Upper lobe of left lung (tissue), 6 donors: ENCODE data around the gene CDC27. TPM values are rescaled to one million over a fixed set of nuclear protein-coding genes. Genes with fewer than 3 reads are reported as not detected.

Experiments used
- ATAC-seq, 2 donors: fragments of 200-7000 bp; cut with Tn5 transposase; one replicate each; pipeline ENCODE4 v1.9.1; 2022; ENCODE audit warnings: mild to moderate bottlenecking in 2 of 2, moderate library complexity in 2 of 2; ENCODE audit not compliant: low FRiP score in 2 of 2
- DNase-seq, 2 donors: peaks; one replicate each; pipeline ENCODE4 v3.0.0-alpha.2; 2019 to 2020
- H3K27ac ChIP-seq, 4 donors: fragments of 200-600 bp; sonication (generic); one replicate each; pipeline ENCODE4 v1.5.1; 2016 to 2019
- H3K27me3 ChIP-seq, 4 donors: fragments of 200-600 bp; sonication (generic); one replicate each; pipeline ENCODE4 v1.5.1; 2017 to 2019
- H3K36me3 ChIP-seq, 4 donors: fragments of 200-600 bp; sonication (generic); one replicate each; pipeline ENCODE4 v1.5.1; 2016 to 2019
- H3K4me1 ChIP-seq, 4 donors: fragments of 200-600 bp; sonication (generic); one replicate each; pipeline ENCODE4 v1.5.1; 2018 to 2019
- H3K4me3 ChIP-seq, 4 donors: fragments of 200-600 bp; sonication (generic); one replicate each; pipeline ENCODE4 v1.5.1; 2017 to 2019; ENCODE audit warnings: mild to moderate bottlenecking in 2 of 4, moderate library complexity in 1 of 4
- H3K9me3 ChIP-seq, 4 donors: fragments of 200-600 bp; sonication (generic); one replicate each; pipeline ENCODE4 v1.5.1; 2018 to 2019
- EP300 ChIP-seq, 4 donors: sonication (generic); formaldehyde crosslinking; IDR thresholded peaks; one replicate each; pipeline ENCODE4 v1.5.1; 2017; ENCODE audit warnings: antibody characterized with exemption in 4 of 4, control low read depth in 2 of 4
- POLR2A ChIP-seq, 4 donors: fragments of 450-650 bp; IDR thresholded peaks; one replicate each; pipeline ENCODE4 v1.5.1; 2016 to 2017; ENCODE audit warnings: antibody characterized with exemption in 4 of 4, mild to moderate bottlenecking in 2 of 4
- POLR2AphosphoS5 ChIP-seq, 2 donors: sonication (generic); formaldehyde crosslinking; IDR thresholded peaks; one replicate each; pipeline ENCODE4 v1.5.1; 2017; ENCODE audit warnings: antibody characterized with exemption in 2 of 2
- WGBS, 2 donors: methylation state at CpG; one replicate each; pipeline ENCODE4 v1.1.5; 2017 to 2018; 5-methylcytosine and 5-hydroxymethylcytosine counted together
- total RNA-seq, 6 donors: library from RNA; depleted of rRNA in 4 of 6; stranded (reverse); fragments of >200 nt in 4 of 6; gene quantifications; one replicate each; pipeline versions ENCODE4 v1.1.0 to v1.2.1, GENCODE V29; 2016 to 2021
- TF ChIP-seq, protein P1 (sequence below), 6 experiments: fragments of 450-650 bp in 4 of 6; fragments of 200-600 bp in 2 of 6; sonication (generic) in 2 of 6; IDR thresholded peaks; one replicate each; pipeline ENCODE4 v1.5.1; 2016 to 2019; ENCODE audit warnings: antibody characterized with exemption in 6 of 6
- donor health status: DM: no; HTN: no; CAD: no; lungs with moderate emphysema.
- donor health status: DM: no; HTN: yes; CAD: no; lungs with severe emphysema.

Gene CDC27
- total RNA-seq, 6 donors from 2014 or later = 40.3 to 74.8 (median 55.1) TPM

GRCh38 chr17:47207143-47208067 lies 18.3 kb upstream of the CDC27 start:
- peak overlapping the region in 2 of 4 donors; percentile 80 to 82 for H3K27ac ChIP-seq
- TF ChIP-seq POLR2A (IDR thresholded peaks at IDR 0.05) = no peak
- TF ChIP-seq, protein P1, sequence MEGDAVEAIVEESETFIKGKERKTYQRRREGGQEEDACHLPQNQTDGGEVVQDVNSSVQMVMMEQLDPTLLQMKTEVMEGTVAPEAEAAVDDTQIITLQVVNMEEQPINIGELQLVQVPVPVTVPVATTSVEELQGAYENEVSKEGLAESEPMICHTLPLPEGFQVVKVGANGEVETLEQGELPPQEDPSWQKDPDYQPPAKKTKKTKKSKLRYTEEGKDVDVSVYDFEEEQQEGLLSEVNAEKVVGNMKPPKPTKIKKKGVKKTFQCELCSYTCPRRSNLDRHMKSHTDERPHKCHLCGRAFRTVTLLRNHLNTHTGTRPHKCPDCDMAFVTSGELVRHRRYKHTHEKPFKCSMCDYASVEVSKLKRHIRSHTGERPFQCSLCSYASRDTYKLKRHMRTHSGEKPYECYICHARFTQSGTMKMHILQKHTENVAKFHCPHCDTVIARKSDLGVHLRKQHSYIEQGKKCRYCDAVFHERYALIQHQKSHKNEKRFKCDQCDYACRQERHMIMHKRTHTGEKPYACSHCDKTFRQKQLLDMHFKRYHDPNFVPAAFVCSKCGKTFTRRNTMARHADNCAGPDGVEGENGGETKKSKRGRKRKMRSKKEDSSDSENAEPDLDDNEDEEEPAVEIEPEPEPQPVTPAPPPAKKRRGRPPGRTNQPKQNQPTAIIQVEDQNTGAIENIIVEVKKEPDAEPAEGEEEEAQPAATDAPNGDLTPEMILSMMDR (IDR thresholded peaks at IDR 0.05) = no peak
- no peak for TF ChIP-seq POLR2AphosphoS5 (IDR thresholded peaks at IDR 0.05)
- no peak overlapping the region for H3K4me3 ChIP-seq
- no peaks in the 10 kb centered on the region for H3K9me3 ChIP-seq
- no peak for DNase-seq
- peaks cover 17 to 33% (median 23%) of the 10 kb centered on the region in 4 donors for H3K4me1 ChIP-seq
- no peaks in the 10 kb centered on the region for H3K27me3 ChIP-seq
- WGBS, 2 donors = 85 to 88% methylated on average over 8 of the region's 8 CpGs
- ATAC-seq = no peak
- no peaks in the 10 kb centered on the region for H3K36me3 ChIP-seq

- TF ChIP-seq POLR2A (IDR thresholded peaks at IDR 0.05) (peak in 1 of 4 donors; percentile 18), POLR2AphosphoS5 (IDR thresholded peaks at IDR 0.05) (peak in 1 of 2 donors; percentile 42), EP300 (IDR thresholded peaks at IDR 0.05) (peak in 1 of 4 donors; percentile 20)
- TF ChIP-seq, protein P1 (IDR thresholded peaks at IDR 0.05) = no peak
- Histone ChIP-seq H3K9me3 (no peaks in the 10 kb centered on the region), H3K27ac (peak overlapping the region; percentile 66 to 82 (median 78)), H3K4me1 (peaks cover 19 to 33% (median 23%) of the 10 kb centered on the region in 4 donors), H3K27me3 (no peaks in the 10 kb centered on the region), H3K36me3 (no peaks in the 10 kb centered on the region), H3K4me3 (peak overlapping the region in 1 of 4 donors; percentile 2)
- WGBS, 2 donors = 50 to 62% methylated on average over 9 of the region's 9 CpGs
- DNase-seq = peak in 1 of 2 donors; percentile 90
- ATAC-seq = peak; percentile 56 to 91
Observed at GRCh38 chr17:47205419-47205963, 16.4 kb upstream of the CDC27 start.

DNA sequence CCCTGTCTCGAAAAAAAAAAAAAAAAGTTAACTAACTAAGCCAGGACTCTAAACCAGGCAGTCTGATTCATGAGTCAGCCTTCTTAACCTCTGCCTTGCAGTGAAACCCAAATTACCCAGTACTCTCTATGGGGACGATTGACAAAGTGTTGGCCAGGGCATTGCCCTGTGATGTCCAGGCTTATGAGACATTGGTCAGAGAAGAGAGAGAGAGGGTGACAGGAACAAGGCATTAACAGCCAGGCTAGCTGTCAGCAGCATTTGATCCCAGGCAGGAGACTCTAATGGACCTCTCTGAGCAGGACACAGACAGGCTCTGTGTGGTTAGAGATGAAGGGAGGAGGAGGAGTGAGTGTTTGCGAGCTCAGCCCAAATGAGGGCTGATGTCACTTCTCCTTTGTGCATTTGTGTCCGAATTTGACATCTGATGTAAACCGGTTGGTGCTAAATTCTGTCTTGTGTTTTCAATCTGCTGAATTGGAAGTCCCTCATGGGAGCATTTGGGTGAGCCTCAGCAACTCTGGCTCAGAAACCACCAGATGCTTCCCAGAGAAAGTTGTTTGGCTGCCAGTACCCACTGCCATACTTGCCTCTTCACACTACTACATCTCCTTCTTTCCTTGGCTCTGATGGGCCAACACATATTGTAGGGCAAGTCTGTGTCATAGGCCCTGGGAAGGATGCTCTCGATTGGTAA lies 15.8 kb upstream of the CDC27 start:
- peak; percentile 41 to 81 for ATAC-seq
- Histone ChIP-seq H3K9me3 (no peaks in the 10 kb centered on the region), H3K27ac (peak overlapping the region; percentile 66 to 82 (median 78)), H3K27me3 (no peaks in the 10 kb centered on the region), H3K4me3 (peak overlapping the region in 1 of 4 donors; percentile 2), H3K36me3 (no peaks in the 10 kb centered on the region), H3K4me1 (peaks cover 17 to 27% (median 22%) of the 10 kb centered on the region in 4 donors)
- no peak for DNase-seq
- TF ChIP-seq EP300 (IDR thresholded peaks at IDR 0.05) (no peak), POLR2AphosphoS5 (IDR thresholded peaks at IDR 0.05) (no peak), POLR2A (IDR thresholded peaks at IDR 0.05) (no peak)
- TF ChIP-seq, protein P1 (IDR thresholded peaks at IDR 0.05) = no peak
- 52 to 53% methylated on average over 6 of the region's 6 CpGs for WGBS, 2 donors

- TF ChIP-seq POLR2A (IDR thresholded peaks at IDR 0.05) = no peak
- TF ChIP-seq POLR2AphosphoS5 (IDR thresholded peaks at IDR 0.05) = no peak
- TF ChIP-seq EP300 (IDR thresholded peaks at IDR 0.05) = no peak
- TF ChIP-seq, protein P1 (IDR thresholded peaks at IDR 0.05) = no peak
- Histone ChIP-seq H3K27ac (peak overlapping the region; percentile 66 to 82 (median 78)), H3K4me3 (no peak overlapping the region), H3K4me1 (peaks cover 17 to 27% (median 22%) of the 10 kb centered on the region in 4 donors), H3K36me3 (no peaks in the 10 kb centered on the region), H3K9me3 (no peaks in the 10 kb centered on the region), H3K27me3 (no peaks in the 10 kb centered on the region)
- DNase-seq (no peak), ATAC-seq (no peak)
- WGBS, 2 donors = 73 to 74% methylated on average over 6 of the region's 6 CpGs
Observed at GRCh38 chr17:47203984-47204721, 15.1 kb upstream of the CDC27 start.
